K562 (cell line): Measurements from ENCODE around the gene BORCS8. TPM values are rescaled to one million over a fixed set of nuclear protein-coding genes. Genes with fewer than 3 reads are reported as not detected.
"Not testable (repeated sequence)": the region's sequence is repeated elsewhere in the genome, so short reads cannot be mapped to it uniquely, and the experiment has no call there.

Source experiments
- ATAC-seq: fragments of 200-7000 bp; cut with Tn5 transposase; 3 replicates; pipeline ENCODE4 v1.9.1; 2020; ENCODE audit warnings: moderate library complexity
- BruUV-seq: library from RNA; stranded (reverse); fragments of 400-500 nt; replicated peaks from 2 replicates; lab custom pipeline; 2021; lab: Mats Ljungman, UMichigan
- CTCF ChIA-PET: fragments of 300-600 bp; formaldehyde crosslinking; extraction: SDS; loops from one replicate; lab custom pipeline; 2021; ENCODE audit warnings: low intra/inter-chr PET ratio; lab: Yijun Ruan, JAX
- POLR2A ChIA-PET: fragments of 300-600, 350-650 bp; sonication (Branson Sonifier 250); formaldehyde crosslinking; extraction: SDS; loops from one replicate; lab custom pipeline; 2021; ENCODE audit warnings: antibody characterized with exemption, inconsistent platforms; lab: Yijun Ruan, JAX
- DNase-seq, 4 experiments: peaks; one replicate each; pipeline versions ENCODE4 v3.0.0 to v3.0.0-alpha.2; 2011 to 2018; ENCODE audit warnings: low spot score in 3 of 4, mixed read lengths in 3 of 4; ENCODE audit errors: extremely low read depth in 1 of 4
- FAIRE-seq: peaks from 2 replicates; lab custom pipeline; 2011; peaks lifted over from hg19 to GRCh38; lab: Jason Lieb, UNC
- H2AFZ ChIP-seq: 2 replicates; pipeline ENCODE4 v1.6.0; 2011; ENCODE audit warnings: low read depth, low read length, control low read depth, inconsistent platforms
- H3K27ac ChIP-seq: fragments of 200-600 bp; 3 replicates; pipeline ENCODE4 v1.8.0; 2011; ENCODE audit warnings: low read depth, mild to moderate bottlenecking, control low read depth, inconsistent platforms, low read length, moderate library complexity, mixed read lengths; ENCODE audit errors: extremely low read depth
- H3K27me3 ChIP-seq, 2 experiments: fragments of 300-600 bp in 1 of 2; 2 replicates in 1 of 2; 3 replicates in 1 of 2; pipeline versions ENCODE4 v1.6.0 to v1.8.0; 2011; ENCODE audit warnings: inconsistent platforms in 2 of 2, low read length in 2 of 2, mild to moderate bottlenecking in 1 of 2, mixed read lengths in 1 of 2, moderate library complexity in 1 of 2; ENCODE audit not compliant: control insufficient read depth in 2 of 2, insufficient read depth in 2 of 2
- H3K36me3 ChIP-seq: fragments of 300-600 bp; 3 replicates; pipeline ENCODE4 v1.8.0; 2011; ENCODE audit warnings: mild to moderate bottlenecking, low read length, inconsistent platforms; ENCODE audit not compliant: control insufficient read depth, insufficient read depth
- H3K4me1 ChIP-seq, 2 experiments: fragments of 200-600 bp in 1 of 2; replicated peaks in 1 of 2; 2 replicates in 1 of 2; 3 replicates in 1 of 2; pipeline versions ENCODE4 v1.5.1 to v1.8.0; 2011; ENCODE audit warnings: inconsistent platforms in 2 of 2, low read length in 2 of 2, mild to moderate bottlenecking in 1 of 2, mixed read lengths in 1 of 2, moderate library complexity in 1 of 2; ENCODE audit not compliant: control insufficient read depth in 2 of 2, insufficient read depth in 2 of 2
- H3K4me2 ChIP-seq: 2 replicates; pipeline ENCODE4 v1.6.1; 2011; ENCODE audit warnings: low read length, control low read depth, inconsistent platforms, mixed read lengths; ENCODE audit not compliant: insufficient read depth
- H3K4me3 ChIP-seq: fragments of 200-600 bp; sonication (generic), shearing (Covaris generic); 2 replicates; pipeline ENCODE4 v1.5.1; 2016; ENCODE audit warnings: control low read depth, inconsistent platforms
- H3K79me2 ChIP-seq: fragments of 200-600 bp; 3 replicates; pipeline ENCODE4 v1.8.0; 2011; ENCODE audit warnings: low read length, inconsistent platforms; ENCODE audit not compliant: control insufficient read depth, insufficient read depth
- H3K9ac ChIP-seq, 2 experiments: 2 replicates each; pipeline versions ENCODE4 v1.6.0 to v1.6.1; 2011; ENCODE audit warnings: low read depth in 2 of 2, low read length in 2 of 2, control low read depth in 1 of 2, inconsistent platforms in 1 of 2, mild to moderate bottlenecking in 1 of 2, mixed read lengths in 1 of 2; ENCODE audit not compliant: insufficient read depth in 1 of 2
- H3K9me1 ChIP-seq: one replicate; pipeline ENCODE4 v1.6.0; 2011; ENCODE audit warnings: inconsistent platforms, mild to moderate bottlenecking, low read length, moderate library complexity; ENCODE audit not compliant: control insufficient read depth, insufficient read depth
- H3K9me3 ChIP-seq: replicated peaks from 2 replicates; pipeline ENCODE4 v1.5.1; 2011; ENCODE audit warnings: low read depth, low read length, inconsistent platforms; ENCODE audit not compliant: control insufficient read depth, insufficient read depth
- H4K20me1 ChIP-seq: replicated peaks from 2 replicates; pipeline ENCODE4 v1.6.1; 2011; ENCODE audit warnings: low read length, inconsistent platforms, mixed read lengths; ENCODE audit not compliant: control insufficient read depth, insufficient read depth
- BCOR ChIP-seq: fragments of 450-650 bp; IDR thresholded peaks from 2 replicates; pipeline ENCODE4 v1.6.1; 2016
- CBFA2T2 ChIP-seq: fragments of 450-650 bp; conservative IDR thresholded peaks from 2 replicates; pipeline ENCODE4 v1.6.1; 2017; ENCODE audit warnings: mild to moderate bottlenecking
- CLOCK ChIP-seq: fragments of 250-450 bp; sonication (Bioruptor Pico); IDR thresholded peaks from 2 replicates; pipeline ENCODE4 v1.4.0; 2020; ENCODE audit warnings: mild to moderate bottlenecking, moderate library complexity, borderline replicate concordance
- EP300 ChIP-seq: IDR thresholded peaks from 2 replicates; pipeline ENCODE4 v1.6.1; 2012; ENCODE audit warnings: low read length, improper control_type of control experiment
- GTF2E2 ChIP-seq: fragments of 200-800 bp; sonication (Bioruptor generic); IDR thresholded peaks from 2 replicates; pipeline ENCODE4 v1.6.1; 2016; ENCODE audit warnings: missing genetic modification characterization, missing compliant biosample characterization
- PCBP1 ChIP-seq: fragments of 200-400 bp; formaldehyde crosslinking; IDR thresholded peaks from 2 replicates; pipeline ENCODE4 v1.6.1; 2018; ENCODE audit warnings: mild to moderate bottlenecking, low read depth, low read length; ENCODE audit not compliant: poor library complexity, severe bottlenecking
- ZNF121 ChIP-seq: sonication (generic); formaldehyde crosslinking; conservative IDR thresholded peaks from 2 replicates; pipeline ENCODE4 v1.8.0; 2022; ENCODE audit warnings: missing genetic modification reagents
- ZNF212 ChIP-seq: fragments of 450-650 bp; formaldehyde crosslinking; IDR thresholded peaks from 2 replicates; pipeline ENCODE4 v1.4.0; 2020; ENCODE audit warnings: mild to moderate bottlenecking
- WGBS: fragments of 100-300 bp; shearing (Covaris generic); methylation state at CpG from one replicate; pipeline ENCODE4 v1.1.6; 2016; ENCODE audit warnings: low coverage, mixed read lengths; ENCODE audit not compliant: insufficient coverage; ENCODE audit errors: missing lambda C conversion rate; 5-methylcytosine and 5-hydroxymethylcytosine counted together
- in situ Hi-C: fragments of 300-500 bp; cut with MboI; formaldehyde crosslinking; loops from 4 replicates; pipeline ENCODE4 v1.15.0; 2018; ENCODE audit warnings: inconsistent platforms, mixed read lengths
- intact Hi-C: fragments of 100-400 bp; cut with micrococcal nuclease; formaldehyde crosslinking; loops from 2 replicates; pipeline ENCODE4 v1.14.2; 2022
- polyA plus RNA-seq, 8 experiments: library from polyadenylated mRNA; depleted of rRNA in 4 of 8; stranded (reverse) in 5 of 8; unstranded in 3 of 8; fragments of >200 nt; fragmentation: Nextera tagmentation in 2 of 8; fragmentation: Illumina TruSeq in 1 of 8; extraction: Ambion mirVana in 2 of 8; extraction: Trizol in 1 of 8; gene quantifications; 2 replicates each; pipeline versions ENCODE4 v1.2.1 to v1.2.3, GENCODE V29; 2011 to 2014; ENCODE audit warnings: inconsistent platforms in 1 of 8, missing spikeins in 1 of 8
- total RNA-seq, 7 experiments: library from RNA; depleted of rRNA in 6 of 7; stranded (reverse); fragments of >200 nt in 6 of 7; fragmentation: Illumina TruSeq in 2 of 7; extraction: Trizol in 2 of 7; gene quantifications; 2 replicates each; pipeline versions ENCODE4 v1.2.1 to v1.2.3, GENCODE V29; 2011 to 2021; ENCODE audit warnings: low replicate concordance in 1 of 7

The BORCS8 gene
- total and polyA plus RNA-seq, 9 of the 15 experiments (the other 6 are each of a cell fraction or from before 2014, with no cell fraction given): 4.6 to 33.6 (median 16.3) TPM

- H3K27ac ChIP-seq, H3K9ac ChIP-seq, H2AFZ ChIP-seq, CTCF ChIA-PET, intact Hi-C loops, BruUV-seq, H3K4me3 ChIP-seq, H3K79me2 ChIP-seq, POLR2A ChIA-PET, H3K9me3 ChIP-seq, ATAC-seq, DNase-seq, H3K4me2 ChIP-seq, H4K20me1 ChIP-seq, FAIRE-seq, in situ Hi-C loops, H3K36me3 ChIP-seq, H3K9me1 ChIP-seq: not testable (repeated sequence)
- WGBS: 5% methylated on average over 8 of the region's 8 CpGs
- Histone ChIP-seq H3K4me1 (peaks cover 3 to 18% of the 10 kb centered on the region in 2 experiments; a peak in 4 of 5 replicates), H3K27me3 (peaks cover 9 to 21% of the 10 kb centered on the region in 2 experiments; a peak in 4 of 5 replicates)
- TF ChIP-seq ZNF121 (peak; percentile 87), BCOR (0 out of 2 replicates have a peak, but pooled peaks have one; percentile 20)
These were observed 29.0 kb upstream of the BORCS8 start for GRCh38 chr19:19221000-19221399.

GRCh38 chr19:19218911-19219310 is 27.0 kb upstream of the BORCS8 start:
- H3K4me1 ChIP-seq: peaks cover 0 to 8% of the 10 kb centered on the region in 2 experiments; a peak in 1 of 5 replicates
- FAIRE-seq (no peak), DNase-seq (no peak), ATAC-seq (no peak)
- H3K27me3 ChIP-seq: peaks cover 9 to 31% of the 10 kb centered on the region in 2 experiments; a peak in 4 of 5 replicates
- no peaks in the 10 kb centered on the region; the same call in 1 of the 2 replicates for H4K20me1 ChIP-seq
- H3K9me1 ChIP-seq: peaks cover under 1% of the 10 kb centered on the region
- BruUV-seq: no TSS peak
- no peaks in the 10 kb centered on the region for H3K79me2 ChIP-seq
- H3K9me3 ChIP-seq: peaks cover 2% of the 10 kb centered on the region
- H2AFZ ChIP-seq: no peak overlapping the region
- no peaks in the 10 kb centered on the region for H3K36me3 ChIP-seq
- in situ Hi-C loops: no loop called here
- H3K4me2 ChIP-seq: no peak overlapping the region
- ChIA-PET CTCF (no interaction called here), POLR2A (interaction anchor here (1.0 kb wide), 1 partner anchor 13 kb away, joined by 3 read pairs; no protein-coding TSS in a partner anchor)
- intact Hi-C loops: no loop called here
- H3K27ac ChIP-seq: no peak overlapping the region
- H3K4me3 ChIP-seq: no peak overlapping the region
- 5% methylated on average over 20 of the region's 21 CpGs for WGBS
- H3K9ac ChIP-seq: no peak overlapping the region; a peak in 1 of 4 replicates
- TF ChIP-seq CLOCK (CRISPR knock-in tag) (no peak), CBFA2T2 (no peak), EP300 (no peak), GTF2E2 (tag) (no peak), PCBP1 (no peak), ZNF212 (CRISPR knock-in tag) (no peak)
- TF ChIP-seq, all 486 proteins: peak for 0
